ENCODE results near the gene CCND3.

CCND3 gene

GRCh38 chr6:41885930-41886329 lies 55.7 kb downstream of the CCND3 start:
- no peak for DNase-seq (ENCODE audit: low read depth in 1 of 2, low spot score in 1 of 2)
- H3K27ac ChIP-seq (replicated peaks): no peak overlapping the region
- no peaks in the 10 kb centered on the region for H3K27me3 ChIP-seq (ENCODE audit: insufficient read depth, poor library complexity, severe bottlenecking)
- TF ChIP-seq GABPA (IDR thresholded peaks at IDR 0.05; ENCODE audit: low read depth) (no peak), POLR2AphosphoS5 (IDR thresholded peaks at IDR 0.05; ENCODE audit: low read depth) (no peak), SPI1 (IDR thresholded peaks at IDR 0.05; ENCODE audit: borderline replicate concordance, low read depth) (no peak), CTCF (IDR thresholded peaks at IDR 0.05; ENCODE audit: insufficient read depth, low read length) (no peak), REST (IDR thresholded peaks at IDR 0.05; ENCODE audit: insufficient replicate concordance, low read depth) (no peak)
- no peak overlapping the region for H3K4me3 ChIP-seq (replicated peaks; ENCODE audit: insufficient read depth, low read length)

GRCh38 chr6:41884957-41885356 lies 56.7 kb downstream of the CCND3 start:
- TF ChIP-seq CTCF (IDR thresholded peaks at IDR 0.05; ENCODE audit: insufficient read depth, low read length): no peak
- no peak for TF ChIP-seq POLR2AphosphoS5 (IDR thresholded peaks at IDR 0.05; ENCODE audit: low read depth)
- TF ChIP-seq REST (IDR thresholded peaks at IDR 0.05; ENCODE audit: insufficient replicate concordance, low read depth): no peak
- TF ChIP-seq GABPA (IDR thresholded peaks at IDR 0.05; ENCODE audit: low read depth): no peak
- no peak for TF ChIP-seq SPI1 (IDR thresholded peaks at IDR 0.05; ENCODE audit: borderline replicate concordance, low read depth)
- no peak for DNase-seq (ENCODE audit: low read depth in 1 of 2, low spot score in 1 of 2)

More at GRCh38 chr6:41884957-41885356, 56.7 kb downstream of the CCND3 start:
- H3K27ac ChIP-seq (replicated peaks): no peak overlapping the region
- H3K27me3 ChIP-seq (ENCODE audit: insufficient read depth, poor library complexity, severe bottlenecking): no peaks in the 10 kb centered on the region
- no peak overlapping the region for H3K4me3 ChIP-seq (replicated peaks; ENCODE audit: insufficient read depth, low read length)

Data from HL-60 (cell line).